ENCODE results near the gene C1QTNF12.

The C1QTNF12 gene

GRCh38 chr1:1210726-1211540 lies 35.6 kb downstream of the C1QTNF12 start:
- no peak for DNase-seq

- peak; percentile 66 for DNase-seq
Measured at GRCh38 chr1:1208713-1209433, 37.6 kb downstream of the C1QTNF12 start.

- no peak for DNase-seq
Measured at GRCh38 chr1:1207571-1207892, 39.0 kb downstream of the C1QTNF12 start.

GRCh38 chr1:1206966-1207531 lies 39.5 kb downstream of the C1QTNF12 start:
- DNase-seq = no peak

GRCh38 chr1:1206376-1206965 lies 40.1 kb downstream of the C1QTNF12 start, which contains the start of gene TNFRSF18:
Gene TNFRSF18, minus strand, starts transcription at chr1:1206592. Its CDS starts 21 bp downstream, at chr1:1206571.
- no peak for DNase-seq

GRCh38 chr1:1205769-1206375 lies 40.6 kb downstream of the C1QTNF12 start:
- peak; percentile 51 for DNase-seq

GRCh38 chr1:1204998-1205768 lies 41.3 kb downstream of the C1QTNF12 start:
- DNase-seq = no peak

GRCh38 chr1:1204425-1204920 lies 42.0 kb downstream of the C1QTNF12 start:
- no peak for DNase-seq

- DNase-seq = no peak
Measured at GRCh38 chr1:1203561-1204424, 42.7 kb downstream of the C1QTNF12 start.

GRCh38 chr1:1202831-1203560 lies 43.5 kb downstream of the C1QTNF12 start:
- DNase-seq = no peak

GRCh38 chr1:1200876-1201810 lies 45.4 kb downstream of the C1QTNF12 start:
- DNase-seq = peak; percentile 10

GRCh38 chr1:1199961-1200875 lies 46.3 kb downstream of the C1QTNF12 start:
- no peak for DNase-seq

GRCh38 chr1:1199141-1199960 lies 47.2 kb downstream of the C1QTNF12 start:
- no peak for DNase-seq

- DNase-seq = no peak
Measured at GRCh38 chr1:1198423-1199140, 47.9 kb downstream of the C1QTNF12 start.

- DNase-seq = no peak
Measured at GRCh38 chr1:1197551-1198422, 48.7 kb downstream of the C1QTNF12 start.

- no peak for DNase-seq
Measured at GRCh38 chr1:1197188-1197500, 49.4 kb downstream of the C1QTNF12 start.

Measured in GF-D8 (cell line).